ENCODE results near the gene MEGF11. TPM values are rescaled to one million over a fixed set of nuclear protein-coding genes. Genes with fewer than 3 reads are reported as not detected.

Gene MEGF11
- total RNA-seq, 1 experiment from 2014 or later = 1.2 TPM

DNA sequence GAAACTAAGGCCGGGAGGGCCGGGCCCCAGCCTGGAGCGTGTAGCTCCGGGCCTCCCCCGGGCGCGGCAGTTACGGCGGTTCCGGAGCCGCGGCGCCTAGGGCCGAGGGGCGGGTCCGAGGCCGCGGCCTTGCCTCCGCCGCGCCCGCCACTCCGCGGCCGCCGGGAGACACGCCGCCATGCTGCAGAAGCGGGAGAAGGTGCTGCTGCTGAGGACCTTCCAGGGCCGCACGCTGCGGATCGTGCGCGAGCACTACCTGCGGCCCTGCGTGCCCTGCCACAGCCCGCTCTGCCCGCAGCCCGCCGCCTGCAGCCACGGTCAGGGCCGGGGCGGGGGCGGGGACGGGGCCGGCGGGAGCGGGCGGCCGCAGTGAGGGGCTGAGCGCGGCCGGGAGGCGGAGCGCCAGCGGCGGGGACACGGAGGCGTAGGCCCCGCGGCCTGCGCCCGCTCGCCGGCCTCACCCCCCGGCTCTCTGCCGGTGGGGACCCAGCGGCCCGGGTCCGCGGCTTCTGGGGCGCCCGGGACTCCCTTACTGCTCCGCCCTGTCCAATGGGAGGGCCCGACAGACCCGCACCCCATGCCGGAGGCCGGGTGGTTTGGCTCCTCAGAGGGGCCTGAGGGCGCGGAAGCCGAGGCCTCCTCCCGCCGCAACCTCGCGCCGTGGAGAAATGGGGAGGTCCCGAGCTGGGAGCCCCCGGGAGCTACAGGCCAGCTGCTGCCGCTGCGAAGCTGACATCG lies 40.0 kb upstream of the MEGF11 start, which contains the start of gene DIS3L:
DIS3L (plus strand) TSS at position 150 of the 738 bp plus-strand sequence; CDS start at position 179, 29 bp downstream.
- Histone ChIP-seq H3K27me3 (ENCODE audit: insufficient read depth, low read length) (no peaks in the 10 kb centered on the region), H4K5ac (ENCODE audit: insufficient read length, low read depth, low read length) (no peak within 1 kb of the TSS), H2BK120ac (ENCODE audit: low read depth, low read length, poor library complexity, severe bottlenecking) (peak within 1 kb of the TSS; percentile 95), H3K14ac (ENCODE audit: insufficient read depth, low read length) (peak within 1 kb of the TSS; percentile 97), H3K4me2 (ENCODE audit: insufficient read depth, insufficient read length, low read length) (peak within 1 kb of the TSS; percentile 89), H3K4me1 (ENCODE audit: insufficient read depth, low read length) (peaks cover 7% of the 10 kb centered on the region; the same call in 1 of the 2 replicates), H3K27ac (ENCODE audit: insufficient read length, low read depth, low read length) (peak within 1 kb of the TSS; percentile 60), H3K79me2 (ENCODE audit: insufficient read depth, low read length) (no peaks in the 10 kb centered on the region), H4K91ac (ENCODE audit: insufficient read length, low read depth, low read length) (no peak within 1 kb of the TSS), H3K9ac (ENCODE audit: extremely low read depth, insufficient read length, low read length) (peak within 1 kb of the TSS; percentile 93), H3K4ac (ENCODE audit: low read depth, low read length) (no peak within 1 kb of the TSS; the same call in 1 of the 2 replicates), H3K56ac (ENCODE audit: insufficient read length, low read depth, low read length) (no peak within 1 kb of the TSS), H2AFZ (ENCODE audit: low read length) (peak within 1 kb of the TSS; percentile 98), H3K9me3 (ENCODE audit: control insufficient read depth, low read depth, low read length) (no peaks in the 10 kb centered on the region), H3K79me1 (ENCODE audit: insufficient read depth, low read depth, low read length, poor library complexity, severe bottlenecking) (no peaks in the 10 kb centered on the region), H3K23me2 (ENCODE audit: insufficient read length, low read depth, low read length, poor library complexity, severe bottlenecking) (peaks cover 7% of the 10 kb centered on the region), H3K23ac (ENCODE audit: insufficient read length, low read depth, low read length) (no peak within 1 kb of the TSS), H2AK5ac (ENCODE audit: insufficient read length, low read length) (no peak within 1 kb of the TSS), H4K8ac (replicated peaks; ENCODE audit: insufficient read length, low read depth, low read length) (no peak within 1 kb of the TSS), H2BK5ac (ENCODE audit: insufficient read length, low read length) (no peak within 1 kb of the TSS), H2BK12ac (ENCODE audit: insufficient read length, low read depth, low read length) (no peak within 1 kb of the TSS), H3K18ac (ENCODE audit: insufficient read length, low read depth, low read length) (peak within 1 kb of the TSS; percentile 94), H3T11ph (ENCODE audit: low read length) (no peak within 1 kb of the TSS), H4K20me1 (ENCODE audit: control insufficient read depth, insufficient read depth, insufficient read length) (no peaks in the 10 kb centered on the region), H2BK20ac (ENCODE audit: low read depth, low read length, poor library complexity, severe bottlenecking) (no peak within 1 kb of the TSS), H2BK15ac (ENCODE audit: low read depth, low read length) (no peak within 1 kb of the TSS; the same call in 1 of the 2 replicates)
- Mint-ChIP-seq H3K27me3 (ENCODE audit: low read depth) (no peaks in the 10 kb centered on the region; the same call in 1 of the 2 replicates), H3K4me3 (peak within 1 kb of the TSS; percentile 77 to 90), H3K36me3 (ENCODE audit: insufficient read depth in 1 of 3, low read depth in 3 of 3) (peaks cover under 1 to 17% (median 10%) of the 10 kb centered on the region in 3 experiments; a peak in 6 of 7 replicates), H3K9me3 (no peaks in the 10 kb centered on the region), H3K4me1 (peaks cover 25 to 36% of the 10 kb centered on the region in 2 experiments), H3K27ac (peak within 1 kb of the TSS; percentile 66 to 90 (median 75); a peak in 5 of 7 replicates)
- WGBS (ENCODE audit: extremely low coverage, insufficient read length, low lambda C conversion rate) = no CpG with 5 or more reads among the region's 92 CpGs
- DNase-seq = peak; percentile 67
- TF ChIP-seq, protein P1, sequence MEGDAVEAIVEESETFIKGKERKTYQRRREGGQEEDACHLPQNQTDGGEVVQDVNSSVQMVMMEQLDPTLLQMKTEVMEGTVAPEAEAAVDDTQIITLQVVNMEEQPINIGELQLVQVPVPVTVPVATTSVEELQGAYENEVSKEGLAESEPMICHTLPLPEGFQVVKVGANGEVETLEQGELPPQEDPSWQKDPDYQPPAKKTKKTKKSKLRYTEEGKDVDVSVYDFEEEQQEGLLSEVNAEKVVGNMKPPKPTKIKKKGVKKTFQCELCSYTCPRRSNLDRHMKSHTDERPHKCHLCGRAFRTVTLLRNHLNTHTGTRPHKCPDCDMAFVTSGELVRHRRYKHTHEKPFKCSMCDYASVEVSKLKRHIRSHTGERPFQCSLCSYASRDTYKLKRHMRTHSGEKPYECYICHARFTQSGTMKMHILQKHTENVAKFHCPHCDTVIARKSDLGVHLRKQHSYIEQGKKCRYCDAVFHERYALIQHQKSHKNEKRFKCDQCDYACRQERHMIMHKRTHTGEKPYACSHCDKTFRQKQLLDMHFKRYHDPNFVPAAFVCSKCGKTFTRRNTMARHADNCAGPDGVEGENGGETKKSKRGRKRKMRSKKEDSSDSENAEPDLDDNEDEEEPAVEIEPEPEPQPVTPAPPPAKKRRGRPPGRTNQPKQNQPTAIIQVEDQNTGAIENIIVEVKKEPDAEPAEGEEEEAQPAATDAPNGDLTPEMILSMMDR (conservative IDR thresholded peaks at IDR 0.05) = no peak
